Measurements from ENCODE around the gene RASEF.

RASEF gene

DNA sequence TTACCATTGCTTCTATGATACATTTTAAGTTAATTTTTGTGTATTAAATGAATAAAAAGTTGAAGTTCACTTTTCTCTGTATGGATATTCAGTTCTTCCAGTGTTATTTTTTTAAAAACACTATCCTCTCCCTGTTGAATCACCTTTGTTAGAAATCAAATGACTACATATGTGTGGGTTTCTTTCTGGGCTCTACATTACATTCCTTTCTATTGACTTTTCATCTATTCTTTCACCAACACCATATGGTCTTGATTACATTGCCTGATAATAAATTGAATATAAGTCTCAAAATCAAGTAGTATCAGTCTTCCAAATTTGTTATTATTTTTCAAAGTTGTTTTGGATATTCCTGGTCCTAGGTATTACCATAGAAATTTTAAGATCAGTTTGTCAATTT, 7.3 kb upstream of the RASEF start:
- POLR2A ChIA-PET, result no interaction called here
- CTCF ChIA-PET, result no interaction called here
- no peak for DNase-seq (ENCODE audit: extremely low spot score)
- TF ChIP-seq FOXA1 (IDR thresholded peaks at IDR 0.05), result no peak
- TF ChIP-seq LEF1 (IDR thresholded peaks at IDR 0.05; ENCODE audit: borderline replicate concordance), result no peak
- no peak for TF ChIP-seq CTBP1 (IDR thresholded peaks at IDR 0.05; ENCODE audit: borderline replicate concordance)
- TF ChIP-seq BHLHE40 (IDR thresholded peaks at IDR 0.05; ENCODE audit: borderline replicate concordance), result no peak
- TF ChIP-seq, protein P1, sequence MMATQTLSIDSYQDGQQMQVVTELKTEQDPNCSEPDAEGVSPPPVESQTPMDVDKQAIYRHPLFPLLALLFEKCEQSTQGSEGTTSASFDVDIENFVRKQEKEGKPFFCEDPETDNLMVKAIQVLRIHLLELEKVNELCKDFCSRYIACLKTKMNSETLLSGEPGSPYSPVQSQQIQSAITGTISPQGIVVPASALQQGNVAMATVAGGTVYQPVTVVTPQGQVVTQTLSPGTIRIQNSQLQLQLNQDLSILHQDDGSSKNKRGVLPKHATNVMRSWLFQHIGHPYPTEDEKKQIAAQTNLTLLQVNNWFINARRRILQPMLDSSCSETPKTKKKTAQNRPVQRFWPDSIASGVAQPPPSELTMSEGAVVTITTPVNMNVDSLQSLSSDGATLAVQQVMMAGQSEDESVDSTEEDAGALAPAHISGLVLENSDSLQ (IDR thresholded peaks at IDR 0.05), result no peak
- TF ChIP-seq ARNT (IDR thresholded peaks at IDR 0.05), result no peak
- no peak for TF ChIP-seq L3MBTL2 (conservative IDR thresholded peaks at IDR 0.05)

DNA sequence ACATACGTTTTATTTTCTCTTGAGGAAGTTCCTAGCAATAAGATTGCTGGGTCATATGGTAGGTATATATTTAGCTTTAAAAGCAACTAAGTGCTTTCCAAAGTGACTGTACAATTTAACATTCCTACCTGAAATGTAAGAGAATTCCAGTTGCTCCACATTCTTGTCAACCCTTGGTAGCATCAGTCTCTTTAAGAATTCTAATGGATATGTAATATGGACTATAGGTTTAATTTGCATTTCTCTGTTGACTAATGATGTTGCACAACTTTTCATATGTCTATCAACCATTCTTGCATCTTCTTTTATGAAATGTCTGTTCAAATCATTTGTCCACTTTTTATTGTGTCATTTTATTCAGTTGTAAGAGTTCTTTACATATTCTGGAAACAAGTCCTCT, 6.7 kb upstream of the RASEF start:
- ChIA-PET POLR2A (no interaction called here), CTCF (no interaction called here)
- no peak for DNase-seq (ENCODE audit: extremely low spot score)
- TF ChIP-seq LEF1 (IDR thresholded peaks at IDR 0.05; ENCODE audit: borderline replicate concordance) (no peak), TARDBP (IDR thresholded peaks at IDR 0.05) (no peak), HDGF (IDR thresholded peaks at IDR 0.05; ENCODE audit: borderline replicate concordance) (no peak), SUZ12 (IDR thresholded peaks at IDR 0.05) (no peak), SP1 (IDR thresholded peaks at IDR 0.05) (no peak), FOXM1 (IDR thresholded peaks at IDR 0.05; ENCODE audit: borderline replicate concordance) (no peak), L3MBTL2 (conservative IDR thresholded peaks at IDR 0.05) (no peak), FOXK2 (IDR thresholded peaks at IDR 0.05) (no peak), CTBP1 (IDR thresholded peaks at IDR 0.05; ENCODE audit: borderline replicate concordance) (no peak), BHLHE40 (IDR thresholded peaks at IDR 0.05; ENCODE audit: borderline replicate concordance) (no peak), NFRKB (IDR thresholded peaks at IDR 0.05) (no peak), ZNF384 (IDR thresholded peaks at IDR 0.05) (no peak), ARNT (IDR thresholded peaks at IDR 0.05) (no peak), ELF4 (IDR thresholded peaks at IDR 0.05) (no peak), FOXA1 (IDR thresholded peaks at IDR 0.05) (no peak)
- TF ChIP-seq, protein P1 (IDR thresholded peaks at IDR 0.05), result no peak

GRCh38 chr9:83068414-83068813, 5.5 kb upstream of the RASEF start:
- POLR2A ChIA-PET, result no interaction called here
- no peak for DNase-seq (ENCODE audit: extremely low spot score)
- no peak for TF ChIP-seq L3MBTL2 (conservative IDR thresholded peaks at IDR 0.05)
- no peak for TF ChIP-seq LEF1 (IDR thresholded peaks at IDR 0.05; ENCODE audit: borderline replicate concordance)
- no peak for TF ChIP-seq ELF4 (IDR thresholded peaks at IDR 0.05)
- TF ChIP-seq FOXM1 (IDR thresholded peaks at IDR 0.05; ENCODE audit: borderline replicate concordance), result no peak
- CTCF ChIA-PET, result no interaction called here

DNA sequence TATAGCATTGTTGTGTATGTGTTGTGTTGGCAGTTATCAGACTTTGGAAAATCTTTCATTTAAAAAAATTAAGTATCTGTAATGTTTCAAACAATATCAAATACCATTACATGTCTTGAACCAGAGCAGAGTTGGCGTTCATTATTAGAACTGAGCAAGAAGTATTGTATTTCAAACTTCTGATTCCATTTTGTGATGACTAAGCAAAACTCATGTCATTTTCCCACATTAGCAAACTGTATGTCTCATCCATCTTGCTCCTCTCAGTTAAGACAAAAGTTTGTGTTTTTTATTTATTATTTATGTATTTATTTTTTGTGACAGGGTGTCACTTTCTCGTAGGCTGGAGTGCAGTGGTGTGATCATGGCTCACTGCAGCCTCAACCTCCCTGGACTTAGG, 4.6 kb upstream of the RASEF start:
- TF ChIP-seq CTBP1 (IDR thresholded peaks at IDR 0.05; ENCODE audit: borderline replicate concordance) (no peak), FOXM1 (IDR thresholded peaks at IDR 0.05; ENCODE audit: borderline replicate concordance) (no peak), FOXK2 (IDR thresholded peaks at IDR 0.05) (no peak), TARDBP (IDR thresholded peaks at IDR 0.05) (no peak), SUZ12 (IDR thresholded peaks at IDR 0.05) (no peak), NFRKB (IDR thresholded peaks at IDR 0.05) (no peak), SP1 (IDR thresholded peaks at IDR 0.05) (no peak)
- TF ChIP-seq, protein P1 (IDR thresholded peaks at IDR 0.05), result no peak
- no peak for DNase-seq (ENCODE audit: extremely low spot score)
- CTCF ChIA-PET, result no interaction called here
- POLR2A ChIA-PET, result no interaction called here

GRCh38 chr9:83066771-83067170, 3.8 kb upstream of the RASEF start:
- TF ChIP-seq L3MBTL2 (conservative IDR thresholded peaks at IDR 0.05) (0 out of 2 replicates have a peak, but pooled peaks have one; percentile 13), ELF4 (IDR thresholded peaks at IDR 0.05) (no peak)
- no peak for DNase-seq (ENCODE audit: extremely low spot score)
- CTCF ChIA-PET, result interaction anchor here (0.9 kb wide), 1 partner anchor 9 kb away, joined by 3 read pairs; no protein-coding TSS in a partner anchor
- POLR2A ChIA-PET, result no interaction called here

- TF ChIP-seq CTBP1 (IDR thresholded peaks at IDR 0.05; ENCODE audit: borderline replicate concordance) (no peak), L3MBTL2 (conservative IDR thresholded peaks at IDR 0.05) (peak; percentile 64)
- DNase-seq (ENCODE audit: extremely low spot score), result no peak
- ChIA-PET POLR2A (no interaction called here), CTCF (interaction anchor here (0.7 kb wide), 1 partner anchor 308 kb away, joined by 6 read pairs; no protein-coding TSS in a partner anchor)
Measured at GRCh38 chr9:83065233-83065632, 2.3 kb upstream of the RASEF start.

- DNase-seq (ENCODE audit: extremely low spot score), result peak; percentile 59
- ChIA-PET POLR2A (interaction anchor here (1.2 to 1.3 kb wide), 4 partner anchors 14 to 475 kb away, joined by 3 to 4 read pairs (median 4); no protein-coding TSS in a partner anchor), CTCF (interaction anchor here (1.0 kb wide), 1 partner anchor 204 kb away, joined by 3 read pairs; no protein-coding TSS in a partner anchor)
- TF ChIP-seq SUZ12 (IDR thresholded peaks at IDR 0.05) (no peak), TARDBP (IDR thresholded peaks at IDR 0.05) (peak; percentile 60; the same call in 1 of the 2 replicates), SP1 (IDR thresholded peaks at IDR 0.05) (no peak), ZNF384 (IDR thresholded peaks at IDR 0.05) (no peak), FOXK2 (IDR thresholded peaks at IDR 0.05) (no peak), L3MBTL2 (conservative IDR thresholded peaks at IDR 0.05) (peak; percentile 91)
- TF ChIP-seq, protein P1 (IDR thresholded peaks at IDR 0.05), result no peak
Measured at GRCh38 chr9:83061990-83062650, 822 bp downstream of the RASEF start.

Measured in HEK293T (cell line).